K562 (cell line): ENCODE results near the gene CFAP251.

ENCODE experiments used
- ATF3 ChIP-seq, 2 experiments: fragments of 450-650 bp in 1 of 2; sonication (generic) in 1 of 2; formaldehyde crosslinking in 1 of 2; IDR thresholded peaks in 1 of 2; conservative IDR thresholded peaks in 1 of 2; 2 replicates each; pipeline versions ENCODE4 v1.6.1 to v1.8.1; 2016 to 2023; ENCODE audit warnings: mild to moderate bottlenecking in 2 of 2, moderate library complexity in 2 of 2, inconsistent platforms in 1 of 2, missing genetic modification reagents in 1 of 2
- CREM ChIP-seq: IDR thresholded peaks from 2 replicates; pipeline ENCODE4 v1.6.1; 2014; ENCODE audit warnings: antibody characterized with exemption, low read depth
- FOSL1 ChIP-seq: fragments of 200-800 bp; sonication (Bioruptor generic); conservative IDR thresholded peaks from 2 replicates; pipeline ENCODE4 v1.6.1; 2016; ENCODE audit warnings: missing genetic modification characterization, missing compliant biosample characterization
- GATA2 ChIP-seq: sonication (generic); formaldehyde crosslinking; IDR thresholded peaks from 2 replicates; pipeline ENCODE4 v1.4.0; 2020; ENCODE audit warnings: mild to moderate bottlenecking, missing genetic modification reagents
- IRF9 ChIP-seq: fragments of 450-650 bp; IDR thresholded peaks from 2 replicates; pipeline ENCODE4 v1.6.1; 2016; ENCODE audit warnings: missing biosample characterization, missing genetic modification characterization
- NKRF ChIP-seq: fragments of 450-650 bp; IDR thresholded peaks from 2 replicates; pipeline ENCODE4 v1.6.1; 2016; ENCODE audit warnings: borderline replicate concordance
- SMAD1 ChIP-seq: fragments of 150-350 bp; IDR thresholded peaks from 2 replicates; pipeline ENCODE4 v1.6.1; 2014; ENCODE audit warnings: low read length, low read depth; ENCODE audit not compliant: partially characterized antibody
- ZFP30 ChIP-seq: fragments of 250-450 bp; sonication (Bioruptor Pico); IDR thresholded peaks from 2 replicates; pipeline ENCODE4 v1.8.0; 2022; ENCODE audit warnings: moderate library complexity, mild to moderate bottlenecking, inconsistent platforms, borderline replicate concordance
- TF ChIP-seq, protein P1 (sequence below): fragments of 250-450 bp; sonication (Bioruptor Pico); IDR thresholded peaks from 2 replicates; pipeline ENCODE4 v1.9.0; 2021; ENCODE audit warnings: mild to moderate bottlenecking

GRCh38 chr12:121903202-121903601 is 15.2 kb upstream of the CFAP251 start:
- TF ChIP-seq SMAD1 (no peak), CREM (no peak), ATF3 (IDR thresholded peaks at IDR 0.05) (no peak), ATF3 (CRISPR knock-in tag; conservative IDR thresholded peaks at IDR 0.05) (no peak), IRF9 (tag) (no peak), GATA2 (CRISPR knock-in tag) (no peak), ZFP30 (CRISPR knock-in tag) (no peak), NKRF (no peak), FOSL1 (no peak)
- TF ChIP-seq, protein P1, sequence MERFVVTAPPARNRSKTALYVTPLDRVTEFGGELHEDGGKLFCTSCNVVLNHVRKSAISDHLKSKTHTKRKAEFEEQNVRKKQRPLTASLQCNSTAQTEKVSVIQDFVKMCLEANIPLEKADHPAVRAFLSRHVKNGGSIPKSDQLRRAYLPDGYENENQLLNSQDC (CRISPR knock-in tag) = no peak
